ENCODE results near the gene RHOBTB1. TPM values are rescaled to one million over a fixed set of nuclear protein-coding genes. Genes with fewer than 3 reads are reported as not detected.

Gene RHOBTB1
- total RNA-seq, 4 donors from 2014 or later: 22.2 to 47.7 (median 33.5) TPM

GRCh38 chr10:60827791-60828488 lies 116.0 kb downstream of the RHOBTB1 start:
- Histone ChIP-seq H3K36me3 (no peaks in the 10 kb centered on the region), H3K27me3 (no peaks in the 10 kb centered on the region), H3K27ac (peak overlapping the region in 3 of 4 donors; percentile 26 to 35 (median 27)), H3K4me3 (no peak overlapping the region), H3K9me3 (no peaks in the 10 kb centered on the region), H3K4me1 (peaks cover 7% of the 10 kb centered on the region in 2 donors)
- ATAC-seq (peak; percentile 52 to 65), DNase-seq (no peak)
- intact Hi-C loops (cut with DNase I; ENCODE audit: low total_unique reads): no loop called here
- in situ Hi-C loops (cut with MboI; ENCODE audit: low sequenced_read_pairs in 4 of 4): no loop called here
- TF ChIP-seq CTCF (IDR thresholded peaks at IDR 0.05 in 4 of 5, conservative IDR thresholded peaks at IDR 0.05 in 1 of 5): no peak
- no peak for TF ChIP-seq POLR2A (IDR thresholded peaks at IDR 0.05)

- intact Hi-C loops (cut with DNase I; ENCODE audit: low total_unique reads) (no loop called here), in situ Hi-C loops (cut with MboI; ENCODE audit: low sequenced_read_pairs in 4 of 4) (no loop called here)
- H3K36me3 ChIP-seq: no peaks in the 10 kb centered on the region
- ATAC-seq: no peak
- TF ChIP-seq POLR2A (IDR thresholded peaks at IDR 0.05) (no peak), CTCF (IDR thresholded peaks at IDR 0.05 in 4 of 5, conservative IDR thresholded peaks at IDR 0.05 in 1 of 5) (no peak)
- no peak overlapping the region for H3K27ac ChIP-seq
- no peaks in the 10 kb centered on the region for H3K9me3 ChIP-seq
- H3K27me3 ChIP-seq: no peaks in the 10 kb centered on the region
- no peak overlapping the region for H3K4me3 ChIP-seq
- H3K4me1 ChIP-seq: peaks cover 17 to 18% of the 10 kb centered on the region in 2 donors
- no peak for DNase-seq
Observed at GRCh38 chr10:60825520-60825919, 118.5 kb downstream of the RHOBTB1 start.

GRCh38 chr10:60823324-60823723 lies 120.7 kb downstream of the RHOBTB1 start:
- no peaks in the 10 kb centered on the region for H3K27me3 ChIP-seq
- H3K9me3 ChIP-seq: no peaks in the 10 kb centered on the region
- H3K4me3 ChIP-seq: no peak overlapping the region
- TF ChIP-seq CTCF (IDR thresholded peaks at IDR 0.05 in 4 of 5, conservative IDR thresholded peaks at IDR 0.05 in 1 of 5) (no peak), POLR2A (IDR thresholded peaks at IDR 0.05) (no peak)
- in situ Hi-C loops (cut with MboI; ENCODE audit: low sequenced_read_pairs in 4 of 4) (loop anchor here in 3 of 4 donors (25.0 kb wide), 2 partner anchors 314 to 1439 kb away; partner anchors contain the start of gene RTKN2 (in 1 of the 3)), intact Hi-C loops (cut with DNase I; ENCODE audit: low total_unique reads) (no loop called here)
- peaks cover 23 to 30% of the 10 kb centered on the region in 2 donors for H3K4me1 ChIP-seq
- H3K27ac ChIP-seq: no peak overlapping the region
- H3K36me3 ChIP-seq: no peaks in the 10 kb centered on the region
- no peak for ATAC-seq
- no peak for DNase-seq

- ATAC-seq: no peak
- intact Hi-C loops (cut with DNase I; ENCODE audit: low total_unique reads): no loop called here
Observed at GRCh38 chr10:60822809-60823208, 121.2 kb downstream of the RHOBTB1 start.

More at GRCh38 chr10:60822809-60823208, 121.2 kb downstream of the RHOBTB1 start:
- DNase-seq: no peak
- Histone ChIP-seq H3K4me3 (no peak overlapping the region), H3K36me3 (no peaks in the 10 kb centered on the region), H3K27me3 (no peaks in the 10 kb centered on the region), H3K27ac (no peak overlapping the region), H3K4me1 (peaks cover 23 to 25% of the 10 kb centered on the region in 2 donors), H3K9me3 (no peaks in the 10 kb centered on the region)
- no peak for TF ChIP-seq POLR2A (IDR thresholded peaks at IDR 0.05)
- no peak for TF ChIP-seq CTCF (IDR thresholded peaks at IDR 0.05 in 4 of 5, conservative IDR thresholded peaks at IDR 0.05 in 1 of 5)
- in situ Hi-C loops (cut with MboI; ENCODE audit: low sequenced_read_pairs in 4 of 4): loop anchor here in 3 of 4 donors (25.0 kb wide), 2 partner anchors 314 to 1439 kb away; partner anchors contain the start of gene RTKN2 (in 1 of the 3)
